B cell (primary cell): ENCODE measurements around the gene POLN. TPM values are rescaled to one million over a fixed set of nuclear protein-coding genes. Genes with fewer than 3 reads are reported as not detected.

ENCODE experiments used
- ATAC-seq: fragments of 200-7000 bp; cut with Tn5 transposase; one replicate; pipeline ENCODE4 v1.10.0; 2021; ENCODE audit warnings: low read depth, mild to moderate bottlenecking, moderate number of reproducible peaks, moderate library complexity
- CTCF ChIA-PET: fragments of 350-600 bp; sonication (Branson Sonifier 250); formaldehyde crosslinking; loops from one replicate; lab custom pipeline; 2021; ENCODE audit warnings: antibody characterized with exemption, inconsistent platforms; lab: Charles Lee
- POLR2A ChIA-PET: fragments of 350-600 bp; sonication (Branson Sonifier 250); formaldehyde crosslinking; loops from one replicate; lab custom pipeline; 2021; ENCODE audit warnings: antibody characterized with exemption; lab: Charles Lee
- DNase-seq: peaks from one replicate; pipeline ENCODE4 v3.0.0; 2013
- H2AFZ ChIP-seq: 2 replicates; pipeline ENCODE4 v1.6.1; 2012; ENCODE audit warnings: mild to moderate bottlenecking, low read depth, low read length; ENCODE audit not compliant: insufficient read depth, poor library complexity, severe bottlenecking
- H3K27ac ChIP-seq, 2 donors: 1 replicate in 1 of 2; 2 replicates in 1 of 2; pipeline ENCODE4 v1.5.1; 2012 to 2013; ENCODE audit warnings: low read length in 2 of 2, mild to moderate bottlenecking in 2 of 2, moderate library complexity in 1 of 2
- H3K27me3 ChIP-seq, 4 experiments: fragments of 200-600 bp in 1 of 4; sonication (generic) in 1 of 4; replicated peaks in 1 of 4; 1 replicate in 2 of 4; 2 replicates in 2 of 4; pipeline versions ENCODE4 v1.6.1 to v1.7.0; 2013 to 2016; ENCODE audit warnings: low read length in 3 of 4, mild to moderate bottlenecking in 2 of 4, mixed read lengths in 1 of 4, moderate library complexity in 1 of 4; ENCODE audit not compliant: insufficient read depth in 4 of 4, control insufficient read depth in 3 of 4; ENCODE audit errors: control extremely low read depth in 1 of 4
- H3K36me3 ChIP-seq, 2 experiments: replicated peaks in 1 of 2; 1 replicate in 1 of 2; 2 replicates in 1 of 2; pipeline versions ENCODE4 v1.6.1 to v1.7.1; 2013; ENCODE audit warnings: low read length in 1 of 2; ENCODE audit not compliant: insufficient read depth in 2 of 2, control insufficient read depth in 1 of 2; ENCODE audit errors: control extremely low read depth in 1 of 2, extremely low read depth in 1 of 2
- H3K4me1 ChIP-seq, 2 donors: fragments of 200-600 bp in 1 of 2; sonication (generic) in 1 of 2; 1 replicate in 1 of 2; 2 replicates in 1 of 2; pipeline versions ENCODE4 v1.5.1 to v1.6.1; 2013 to 2017; ENCODE audit warnings: low read length in 2 of 2; ENCODE audit not compliant: control insufficient read depth in 2 of 2, insufficient read depth in 2 of 2
- H3K4me2 ChIP-seq: replicated peaks from 2 replicates; pipeline ENCODE3; 2012; ENCODE audit warnings: mild to moderate bottlenecking, low read depth, low read length; ENCODE audit not compliant: poor library complexity, severe bottlenecking
- H3K4me3 ChIP-seq, 5 experiments: fragments of 200-600 bp in 1 of 5; sonication (generic) in 1 of 5; 1 replicate in 3 of 5; 2 replicates in 2 of 5; pipeline versions ENCODE4 v1.5.1 to v1.7.0; 2011 to 2016; ENCODE audit warnings: low read length in 4 of 5, mild to moderate bottlenecking in 4 of 5, low read depth in 2 of 5, control low read depth in 1 of 5, moderate library complexity in 1 of 5; ENCODE audit not compliant: insufficient read depth in 1 of 5; ENCODE audit errors: control extremely low read depth in 1 of 5, extremely low read depth in 1 of 5
- H3K79me2 ChIP-seq: fragments of 200-600 bp; sonication (generic); one replicate; pipeline ENCODE4 v1.6.0; 2016; ENCODE audit warnings: low read length; ENCODE audit not compliant: control insufficient read depth, insufficient read depth
- H3K9ac ChIP-seq: fragments of 200-600 bp; sonication (generic); 2 replicates; pipeline ENCODE4 v1.6.1; 2017; ENCODE audit warnings: mild to moderate bottlenecking, low read length, moderate library complexity
- H3K9me3 ChIP-seq, 3 donors: one replicate each; pipeline versions ENCODE4 v1.6.1 to v1.7.1; 2013; ENCODE audit warnings: low read length in 2 of 3; ENCODE audit not compliant: control insufficient read depth in 2 of 3, insufficient read depth in 1 of 3; ENCODE audit errors: control extremely low read depth in 1 of 3
- H4K20me1 ChIP-seq: 2 replicates; pipeline ENCODE4 v1.6.0; 2012; ENCODE audit warnings: mild to moderate bottlenecking, low read length; ENCODE audit not compliant: insufficient read depth, control insufficient read depth, poor library complexity, severe bottlenecking
- H3K27ac Mint-ChIP-seq: one replicate; pipeline ENCODE4 v1.8.0; 2021; ENCODE audit warnings: mixed read lengths
- H3K27me3 Mint-ChIP-seq: one replicate; pipeline ENCODE4 v1.8.0; 2021; ENCODE audit warnings: mixed read lengths
- H3K4me1 Mint-ChIP-seq: one replicate; pipeline ENCODE4 v1.8.0; 2021; ENCODE audit warnings: mixed read lengths
- H3K4me3 Mint-ChIP-seq: one replicate; pipeline ENCODE4 v1.8.0; 2021; ENCODE audit warnings: mixed read lengths
- H3K9me3 Mint-ChIP-seq: one replicate; pipeline ENCODE4 v1.8.0; 2022; ENCODE audit warnings: mixed read lengths; ENCODE audit not compliant: insufficient read depth
- CTCF ChIP-seq: fragments of 200-600 bp; IDR thresholded peaks from one replicate; pipeline ENCODE4 v1.8.0; 2022; ENCODE audit warnings: antibody characterized with exemption, mild to moderate bottlenecking
- EZH2 ChIP-seq: IDR thresholded peaks from 2 replicates; pipeline ENCODE4 v1.6.1; 2012; ENCODE audit warnings: borderline replicate concordance, low read depth, mild to moderate bottlenecking, moderate library complexity, low read length; ENCODE audit not compliant: insufficient read depth, poor library complexity, severe bottlenecking
- WGBS: methylation state at CpG from one replicate; pipeline ENCODE4 v1.1.5; 2013; ENCODE audit warnings: missing lambda C conversion rate; ENCODE audit not compliant: insufficient coverage; 5-methylcytosine and 5-hydroxymethylcytosine counted together
- intact Hi-C: fragments of 100-400 bp; cut with micrococcal nuclease; formaldehyde crosslinking; loops from one replicate; pipeline ENCODE4 v1.10.0; 2022
- polyA plus RNA-seq: library from polyadenylated mRNA; depleted of rRNA; stranded (reverse); fragments of >200 nt; gene quantifications from 2 replicates; pipeline ENCODE4 v1.2.3, GENCODE V29; 2012
- total RNA-seq, 2 donors: library from RNA; stranded (reverse); fragments of 120-200 nt in 1 of 2; gene quantifications; 1 replicate in 1 of 2; 2 replicates in 1 of 2; pipeline versions ENCODE4 v1.2.3 to v1.2.4, GENCODE V29; 2013 to 2022

Gene POLN
- total and polyA plus RNA-seq, 2 donors (not counting 1 experiment from before 2014, with no cell fraction given): 0.73 to 1.5 TPM

- POLR2A ChIA-PET: interaction anchor here (0.8 to 2.2 kb wide), 3 partner anchors 19 to 126 kb away, joined by 3 to 10 read pairs (median 3); partner anchors contain the start of gene MXD4
Measured at GRCh38 chr4:2280531-2281300, 38.8 kb upstream of the POLN start.

More at GRCh38 chr4:2280531-2281300, 38.8 kb upstream of the POLN start:
- Histone ChIP-seq H3K79me2 (no peaks in the 10 kb centered on the region), H4K20me1 (no peaks in the 10 kb centered on the region), H3K9ac (peak overlapping the region; percentile 40), H3K27ac (peak overlapping the region in 1 of 2 donors; percentile 83), H3K4me2 (peak overlapping the region; percentile 64), H3K27me3 (no peaks in the 10 kb centered on the region), H2AFZ (no peak overlapping the region), H3K4me3 (no peak overlapping the region), H3K9me3 (no peaks in the 10 kb centered on the region), H3K36me3 (no peaks in the 10 kb centered on the region), H3K4me1 (peaks cover 18 to 21% of the 10 kb centered on the region in 2 donors)
- TF ChIP-seq CTCF (no peak), EZH2 (no peak)
- DNase-seq (no peak), ATAC-seq (no peak)
- CTCF ChIA-PET: interaction anchor here (1.0 to 1.3 kb wide), 2 partner anchors 139 to 181 kb away, joined by 3 read pairs; partner anchors contain the start of gene CFAP99
- H3K27ac Mint-ChIP-seq: peak overlapping the region; percentile 99
- peak overlapping the region; percentile 87 for H3K4me3 Mint-ChIP-seq
- H3K27me3 Mint-ChIP-seq: no peaks in the 10 kb centered on the region
- intact Hi-C loops: loop anchor here (5.0 kb wide), 3 partner anchors 47 to 187 kb away; partner anchors contain the start of gene RNF4
- 94% methylated on average over 11 of the region's 13 CpGs for WGBS
- H3K9me3 Mint-ChIP-seq: no peaks in the 10 kb centered on the region
- peaks cover 33% of the 10 kb centered on the region for H3K4me1 Mint-ChIP-seq
